SK-N-SH (cell line): ENCODE measurements around the gene DOHH. TPM values are rescaled to one million over a fixed set of nuclear protein-coding genes. Genes with fewer than 3 reads are reported as not detected.

Experiments used
- CTCF ChIA-PET: fragments of 300-600, 350-600 bp; formaldehyde crosslinking; extraction: SDS; loops from one replicate; lab custom pipeline; 2021; lab: Yijun Ruan, JAX
- POLR2A ChIA-PET: fragments of 350-600 bp; sonication (Branson Sonifier 250); formaldehyde crosslinking; extraction: SDS; loops from one replicate; lab custom pipeline; 2020; ENCODE audit warnings: antibody characterized with exemption, inconsistent platforms; lab: Yijun Ruan, JAX
- DNase-seq: peaks from one replicate; pipeline ENCODE4 v3.0.0; 2012
- H2AFZ ChIP-seq: fragments of 200-600 bp; sonication (generic); 2 replicates; pipeline ENCODE4 v1.8.1; 2016; ENCODE audit warnings: antibody characterized with exemption, mild to moderate bottlenecking, low read depth
- H3F3A ChIP-seq: fragments of 200-600 bp; sonication (generic); replicated peaks from 2 replicates; pipeline ENCODE3; 2016; ENCODE audit warnings: antibody characterized with exemption, mild to moderate bottlenecking; ENCODE audit not compliant: insufficient read depth
- H3K27ac ChIP-seq, 2 experiments: fragments of 200-500 bp in 1 of 2; fragments of 200-600 bp in 1 of 2; sonication (Bioruptor generic) in 1 of 2; sonication (generic), shearing (Covaris generic) in 1 of 2; 2 replicates each; pipeline versions ENCODE4 v1.5.1 to v1.6.1; 2014 to 2016; ENCODE audit warnings: low read depth in 2 of 2, inconsistent platforms in 1 of 2, low read length in 1 of 2, mild to moderate bottlenecking in 1 of 2, mixed read lengths in 1 of 2
- H3K27me3 ChIP-seq: fragments of 200-600 bp; sonication (generic), shearing (Covaris generic); 2 replicates; pipeline ENCODE4 v1.6.1; 2016; ENCODE audit warnings: mixed run types; ENCODE audit not compliant: insufficient read depth
- H3K36me3 ChIP-seq, 2 experiments: fragments of 200-500 bp in 1 of 2; fragments of 200-600 bp in 1 of 2; sonication (Bioruptor generic) in 1 of 2; sonication (generic) in 1 of 2; replicated peaks in 1 of 2; 2 replicates each; pipeline versions ENCODE3 to v1.5.1; 2014 to 2016; ENCODE audit warnings: low read length in 1 of 2, mild to moderate bottlenecking in 1 of 2; ENCODE audit not compliant: insufficient read depth in 2 of 2, control insufficient read depth in 1 of 2
- H3K4me1 ChIP-seq, 2 experiments: fragments of 200-500 bp in 1 of 2; fragments of 200-600 bp in 1 of 2; sonication (Bioruptor generic) in 1 of 2; sonication (generic), shearing (Covaris generic) in 1 of 2; 2 replicates each; pipeline versions ENCODE4 v1.5.1 to v1.6.1; 2014 to 2016; ENCODE audit warnings: low read depth in 1 of 2, low read length in 1 of 2, mixed run types in 1 of 2; ENCODE audit not compliant: insufficient read depth in 2 of 2, control insufficient read depth in 1 of 2
- H3K4me2 ChIP-seq: fragments of 200-600 bp; sonication (generic), shearing (Covaris generic); 2 replicates; pipeline ENCODE4 v1.6.1; 2017; ENCODE audit warnings: mixed run types
- H3K4me3 ChIP-seq, 2 experiments: fragments of 200-500 bp in 1 of 2; fragments of 200-600 bp in 1 of 2; sonication (Bioruptor generic) in 1 of 2; sonication (generic), shearing (Covaris generic) in 1 of 2; 2 replicates each; pipeline versions ENCODE4 v1.5.1 to v1.8.1; 2014 to 2016; ENCODE audit warnings: low read depth in 2 of 2, inconsistent platforms in 1 of 2, low read length in 1 of 2, mild to moderate bottlenecking in 1 of 2, mixed read lengths in 1 of 2, moderate library complexity in 1 of 2
- H3K79me2 ChIP-seq: fragments of 200-600 bp; sonication (generic); 2 replicates; pipeline ENCODE4 v1.8.1; 2017; ENCODE audit warnings: mild to moderate bottlenecking; ENCODE audit not compliant: insufficient read depth
- H3K9ac ChIP-seq: fragments of 200-600 bp; sonication (generic); 2 replicates; pipeline ENCODE4 v1.6.1; 2017; ENCODE audit warnings: mixed run types
- H3K9me2 ChIP-seq: fragments of 200-600 bp; sonication (generic); 2 replicates; pipeline ENCODE4 v1.6.1; 2017; ENCODE audit warnings: mixed run types
- H3K9me3 ChIP-seq: fragments of 200-600 bp; sonication (generic); 2 replicates; pipeline ENCODE4 v1.6.1; 2017; ENCODE audit warnings: mixed run types, mild to moderate bottlenecking, moderate library complexity
- H4K20me1 ChIP-seq: fragments of 200-600 bp; sonication (generic); 2 replicates; pipeline ENCODE4 v1.6.1; 2017; ENCODE audit warnings: mild to moderate bottlenecking, mixed run types; ENCODE audit not compliant: insufficient read depth
- ELF1 ChIP-seq: IDR thresholded peaks from 2 replicates; pipeline ENCODE4 v1.4.0; 2012
- EP300 ChIP-seq, 2 experiments: IDR thresholded peaks; 2 replicates each; pipeline versions ENCODE4 v1.4.0 to v1.6.1; 2012; ENCODE audit warnings: borderline replicate concordance in 1 of 2, low read depth in 1 of 2, low read length in 1 of 2
- FOXJ3 ChIP-seq: sonication (generic); formaldehyde crosslinking; IDR thresholded peaks from 2 replicates; pipeline ENCODE4 v1.5.1; 2020; ENCODE audit warnings: mild to moderate bottlenecking, missing genetic modification reagents
- POLR2AphosphoS5 ChIP-seq: IDR thresholded peaks from 2 replicates; pipeline ENCODE4 v1.6.1; 2012; ENCODE audit warnings: low read depth, low read length
- REST ChIP-seq: IDR thresholded peaks from 2 replicates; pipeline ENCODE4 v1.6.1; 2012; ENCODE audit warnings: mild to moderate bottlenecking, low read depth, low read length, moderate library complexity
- RFX5 ChIP-seq: IDR thresholded peaks from 2 replicates; pipeline ENCODE4 v1.6.1; 2012; ENCODE audit warnings: mild to moderate bottlenecking, improper control_type of control experiment, low read length
- SMC3 ChIP-seq: IDR thresholded peaks from 2 replicates; pipeline ENCODE4 v1.6.1; 2012; ENCODE audit warnings: low read depth, low read length, improper control_type of control experiment
- TEAD4 ChIP-seq: IDR thresholded peaks from 2 replicates; pipeline ENCODE4 v1.4.0; 2012; ENCODE audit warnings: mild to moderate bottlenecking, borderline replicate concordance; ENCODE audit not compliant: insufficient read depth
- YY1 ChIP-seq: IDR thresholded peaks from 2 replicates; pipeline ENCODE4 v1.4.0; 2012; ENCODE audit warnings: low read depth, mild to moderate bottlenecking
- WGBS: methylation state at CpG from one replicate; pipeline ENCODE4 v1.1.6; 2017; ENCODE audit warnings: low lambda C conversion rate; 5-methylcytosine and 5-hydroxymethylcytosine counted together
- polyA plus RNA-seq, 3 experiments: library from polyadenylated mRNA; depleted of rRNA; stranded (reverse); fragments of >200 nt; gene quantifications; 2 replicates each; pipeline ENCODE4 v1.2.3, GENCODE V29; 2012
- TF ChIP-seq, protein P1 (sequence below): IDR thresholded peaks from 2 replicates; pipeline ENCODE4 v1.4.0; 2012; ENCODE audit warnings: low read depth, borderline replicate concordance
- TF ChIP-seq, protein P2 (sequence below): IDR thresholded peaks from 2 replicates; pipeline ENCODE4 v1.4.0; 2012; ENCODE audit warnings: low read depth

Gene DOHH
- polyA plus RNA-seq, 1 of the 3 experiments (the other 2 are of a cell fraction): 14.3 TPM

GRCh38 chr19:3543150-3544057 lies 42.9 kb upstream of the DOHH start:
- TF ChIP-seq RFX5: no peak
- no peak for TF ChIP-seq EP300 (IDR thresholded peaks at IDR 0.05; ENCODE audit: borderline replicate concordance in 1 of 2, low read depth in 1 of 2, low read length in 1 of 2)
- TF ChIP-seq, protein P1, sequence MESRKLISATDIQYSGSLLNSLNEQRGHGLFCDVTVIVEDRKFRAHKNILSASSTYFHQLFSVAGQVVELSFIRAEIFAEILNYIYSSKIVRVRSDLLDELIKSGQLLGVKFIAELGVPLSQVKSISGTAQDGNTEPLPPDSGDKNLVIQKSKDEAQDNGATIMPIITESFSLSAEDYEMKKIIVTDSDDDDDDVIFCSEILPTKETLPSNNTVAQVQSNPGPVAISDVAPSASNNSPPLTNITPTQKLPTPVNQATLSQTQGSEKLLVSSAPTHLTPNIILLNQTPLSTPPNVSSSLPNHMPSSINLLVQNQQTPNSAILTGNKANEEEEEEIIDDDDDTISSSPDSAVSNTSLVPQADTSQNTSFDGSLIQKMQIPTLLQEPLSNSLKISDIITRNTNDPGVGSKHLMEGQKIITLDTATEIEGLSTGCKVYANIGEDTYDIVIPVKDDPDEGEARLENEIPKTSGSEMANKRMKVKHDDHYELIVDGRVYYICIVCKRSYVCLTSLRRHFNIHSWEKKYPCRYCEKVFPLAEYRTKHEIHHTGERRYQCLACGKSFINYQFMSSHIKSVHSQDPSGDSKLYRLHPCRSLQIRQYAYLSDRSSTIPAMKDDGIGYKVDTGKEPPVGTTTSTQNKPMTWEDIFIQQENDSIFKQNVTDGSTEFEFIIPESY: no peak
- TF ChIP-seq TEAD4: no peak
- TF ChIP-seq, protein P2, sequence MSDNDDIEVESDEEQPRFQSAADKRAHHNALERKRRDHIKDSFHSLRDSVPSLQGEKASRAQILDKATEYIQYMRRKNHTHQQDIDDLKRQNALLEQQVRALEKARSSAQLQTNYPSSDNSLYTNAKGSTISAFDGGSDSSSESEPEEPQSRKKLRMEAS: no peak
- no peak for TF ChIP-seq FOXJ3
- no peak for TF ChIP-seq ELF1
- TF ChIP-seq REST: no peak
- no peak for TF ChIP-seq POLR2AphosphoS5
- TF ChIP-seq SMC3: no peak
- TF ChIP-seq YY1: no peak
- TF ChIP-seq, all 33 proteins: peak for 0
- Histone ChIP-seq H3K9ac (no peak overlapping the region), H3K27ac (no peak overlapping the region; a peak in 1 of 4 replicates), H3K36me3 (peaks cover 0 to 25% of the 10 kb centered on the region in 2 experiments), H3K9me3 (no peaks in the 10 kb centered on the region), H3K79me2 (no peaks in the 10 kb centered on the region), H4K20me1 (0 out of 2 replicates have a peak, but pooled peaks cover 7% of the 10 kb centered on the region), H3K27me3 (no peaks in the 10 kb centered on the region), H2AFZ (no peak overlapping the region), H3F3A (peaks cover 3% of the 10 kb centered on the region), H3K4me1 (no peaks in the 10 kb centered on the region; a peak in 1 of 4 replicates), H3K4me3 (no peak overlapping the region), H3K9me2 (no peaks in the 10 kb centered on the region), H3K4me2 (no peak overlapping the region)
- CTCF ChIA-PET: interaction anchor here (1.5 to 6.0 kb wide), 2 partner anchors 14 to 15 kb away, joined by 3 to 73 read pairs; partner anchors contain the start of gene MFSD12
- POLR2A ChIA-PET: no interaction called here
- 89% methylated on average over 11 of the region's 47 CpGs for WGBS
- DNase-seq: no peak
